NB4 (cell line): ENCODE data around the gene GAST.

Experiments used
- MAX ChIP-seq: IDR thresholded peaks from 2 replicates; pipeline ENCODE4 v1.6.1; 2011; ENCODE audit warnings: low read depth, low read length
- MYC ChIP-seq: IDR thresholded peaks from 2 replicates; pipeline ENCODE4 v1.6.1; 2011; ENCODE audit warnings: low read depth, low read length
- TF ChIP-seq, protein P1 (sequence below): IDR thresholded peaks from one replicate; pipeline ENCODE4 v1.5.1; 2012; ENCODE audit warnings: low read depth, low read length

DNA sequence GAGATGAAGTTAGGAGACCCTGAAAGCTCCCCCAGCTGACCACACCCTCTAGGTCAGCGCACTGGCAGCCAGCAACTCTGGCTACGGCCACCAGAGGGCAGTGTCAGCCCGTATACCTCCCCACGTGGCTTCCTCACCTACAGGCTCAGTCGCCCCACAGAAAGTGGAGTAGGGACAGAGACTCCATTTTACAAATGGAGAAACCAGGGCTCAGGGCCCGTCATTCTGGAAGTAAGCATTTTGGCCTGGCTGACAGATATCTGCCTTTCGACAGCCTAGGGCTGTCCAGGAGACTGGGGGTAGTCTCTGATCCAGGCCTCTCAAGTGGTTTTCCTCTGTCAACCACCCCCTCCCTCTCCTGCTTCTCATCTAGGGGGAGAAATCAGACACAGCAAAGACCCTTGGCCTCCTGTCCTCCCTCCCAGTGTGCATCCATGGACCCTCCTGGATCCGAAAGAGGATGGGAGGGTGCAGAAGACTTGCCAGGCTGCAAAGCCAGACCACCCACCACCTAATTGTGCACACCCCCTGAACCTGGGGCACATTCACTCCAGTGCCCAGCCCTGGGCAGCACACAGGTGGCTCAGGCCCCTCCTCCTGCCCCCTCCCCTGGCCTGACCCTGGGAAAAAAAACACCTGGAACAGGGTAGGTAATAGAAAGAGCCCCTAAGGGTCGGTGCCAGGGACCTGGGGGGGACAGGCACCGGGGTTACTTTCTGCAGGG, 26.1 kb downstream of the GAST start:
- TF ChIP-seq, protein P1, sequence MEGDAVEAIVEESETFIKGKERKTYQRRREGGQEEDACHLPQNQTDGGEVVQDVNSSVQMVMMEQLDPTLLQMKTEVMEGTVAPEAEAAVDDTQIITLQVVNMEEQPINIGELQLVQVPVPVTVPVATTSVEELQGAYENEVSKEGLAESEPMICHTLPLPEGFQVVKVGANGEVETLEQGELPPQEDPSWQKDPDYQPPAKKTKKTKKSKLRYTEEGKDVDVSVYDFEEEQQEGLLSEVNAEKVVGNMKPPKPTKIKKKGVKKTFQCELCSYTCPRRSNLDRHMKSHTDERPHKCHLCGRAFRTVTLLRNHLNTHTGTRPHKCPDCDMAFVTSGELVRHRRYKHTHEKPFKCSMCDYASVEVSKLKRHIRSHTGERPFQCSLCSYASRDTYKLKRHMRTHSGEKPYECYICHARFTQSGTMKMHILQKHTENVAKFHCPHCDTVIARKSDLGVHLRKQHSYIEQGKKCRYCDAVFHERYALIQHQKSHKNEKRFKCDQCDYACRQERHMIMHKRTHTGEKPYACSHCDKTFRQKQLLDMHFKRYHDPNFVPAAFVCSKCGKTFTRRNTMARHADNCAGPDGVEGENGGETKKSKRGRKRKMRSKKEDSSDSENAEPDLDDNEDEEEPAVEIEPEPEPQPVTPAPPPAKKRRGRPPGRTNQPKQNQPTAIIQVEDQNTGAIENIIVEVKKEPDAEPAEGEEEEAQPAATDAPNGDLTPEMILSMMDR: peak; percentile 91
- TF ChIP-seq MYC (peak; percentile 99), MAX (peak; percentile 97)
